ENCODE measurements around the gene TTF1. TPM values are rescaled to one million over a fixed set of nuclear protein-coding genes. Genes with fewer than 3 reads are reported as not detected.

TTF1 gene
- total and polyA plus RNA-seq, 9 of the 15 experiments (the other 6 are each of a cell fraction or from before 2014, with no cell fraction given): 9.0 to 18.5 (median 15.8) TPM

- no peak for TF ChIP-seq RHOXF2B (CRISPR knock-in tag; conservative IDR thresholded peaks at IDR 0.05)
- no peak for TF ChIP-seq FOXA1 (IDR thresholded peaks at IDR 0.05; ENCODE audit: borderline replicate concordance)
- no peak for TF ChIP-seq ILK (tag; IDR thresholded peaks at IDR 0.05; ENCODE audit: borderline replicate concordance, low read depth)
- TF ChIP-seq ZNF586 (CRISPR knock-in tag; conservative IDR thresholded peaks at IDR 0.05): no peak
- TF ChIP-seq HINFP (tag; conservative IDR thresholded peaks at IDR 0.05; ENCODE audit: low read depth): no peak
- no peak for TF ChIP-seq ZNF778 (CRISPR knock-in tag; IDR thresholded peaks at IDR 0.05)
- TF ChIP-seq NFE2 (IDR thresholded peaks at IDR 0.05; ENCODE audit: low read depth): peak; percentile 44; the same call in 1 of the 2 replicates
- TF ChIP-seq CTBP1 (IDR thresholded peaks at IDR 0.05; ENCODE audit: borderline replicate concordance): peak; percentile 22; the same call in 1 of the 2 replicates
- TF ChIP-seq YY1 (IDR thresholded peaks at IDR 0.05; ENCODE audit: borderline replicate concordance in 1 of 3, control insufficient read depth in 1 of 3, extremely low read depth in 1 of 3, insufficient read depth in 3 of 3, insufficient read length in 1 of 3, insufficient replicate concordance in 2 of 3, low read depth in 1 of 3, low read length in 2 of 3): peak in 1 of 3 experiments; percentile 38
- no peak for TF ChIP-seq E2F3 (CRISPR knock-in tag; IDR thresholded peaks at IDR 0.05)
- peak; percentile 32; the same call in 1 of the 2 replicates for TF ChIP-seq CBFA2T3 (IDR thresholded peaks at IDR 0.05)
- no peak for TF ChIP-seq ZNF696 (CRISPR knock-in tag; conservative IDR thresholded peaks at IDR 0.05)
- TF ChIP-seq ZNF140 (CRISPR knock-in tag; IDR thresholded peaks at IDR 0.05): no peak
- 0 out of 2 replicates have a peak, but pooled peaks have one; percentile 23 for TF ChIP-seq MAFG (tag; conservative IDR thresholded peaks at IDR 0.05)
- TF ChIP-seq VEZF1 (CRISPR knock-in tag; IDR thresholded peaks at IDR 0.05): peak; percentile 68; the same call in 1 of the 2 replicates
- TF ChIP-seq HLTF (IDR thresholded peaks at IDR 0.05): no peak
- TF ChIP-seq ELF2 (CRISPR knock-in tag; IDR thresholded peaks at IDR 0.05): no peak
- TF ChIP-seq ARID3A (IDR thresholded peaks at IDR 0.05; ENCODE audit: borderline replicate concordance, low read depth, low read length): no peak
- TF ChIP-seq PRMT5 (CRISPR knock-in tag; IDR thresholded peaks at IDR 0.05): no peak
- peak; percentile 36 for TF ChIP-seq ARID1B (IDR thresholded peaks at IDR 0.05)
- no peak for TF ChIP-seq PURB (CRISPR knock-in tag; IDR thresholded peaks at IDR 0.05; ENCODE audit: low read depth)
- TF ChIP-seq NFIC (IDR thresholded peaks at IDR 0.05): peak; percentile 29; the same call in 1 of the 2 replicates
- TF ChIP-seq USF2 (CRISPR knock-in tag; IDR thresholded peaks at IDR 0.05): no peak
- TF ChIP-seq E2F4 (CRISPR knock-in tag; IDR thresholded peaks at IDR 0.05; ENCODE audit: low read depth): no peak
These were observed 1.9 kb upstream of the TTF1 start (continued) for GRCh38 chr9:132408521-132408920.

Data from K562 (cell line).